HCT116 (cell line): ENCODE results near the gene CYREN. TPM values are rescaled to one million over a fixed set of nuclear protein-coding genes. Genes with fewer than 3 reads are reported as not detected.

ENCODE experiments used
- ATAC-seq: fragments of 200-7000 bp; cut with Tn5 transposase; 2 replicates; pipeline ENCODE4 v1.9.1; 2020; ENCODE audit warnings: mild to moderate bottlenecking, moderate library complexity
- BruUV-seq: library from RNA; stranded (reverse); fragments of 400-500 nt; replicated peaks from 2 replicates; lab custom pipeline; 2021; lab: Mats Ljungman, UMichigan
- CTCF ChIA-PET: fragments of 300-600 bp; sonication (Branson Sonifier 250); formaldehyde crosslinking; loops from one replicate; lab custom pipeline; 2021; ENCODE audit warnings: antibody characterized with exemption; lab: Charles Lee
- POLR2A ChIA-PET: fragments of 300-600, 350-600 bp; sonication (Branson Sonifier 250); formaldehyde crosslinking; loops from one replicate; lab custom pipeline; 2021; ENCODE audit warnings: antibody characterized with exemption; lab: Charles Lee
- RAD21 ChIA-PET, 2 experiments: fragments of 300-600 bp; sonication (Branson Sonifier 250); formaldehyde crosslinking; loops; one replicate each; lab custom pipeline; 2023; ENCODE audit warnings: low total read pairs in 2 of 2; ENCODE audit not compliant: uncharacterized antibody in 2 of 2, unreplicated experiment in 2 of 2, low non-redundant PET in 1 of 2; lab: Charles Lee
- DNase-seq: peaks from one replicate; pipeline ENCODE4 v3.0.0-alpha.2; 2010; ENCODE audit warnings: low read depth, low spot score
- H2AFZ ChIP-seq: fragments of 200-600 bp; shearing (Covaris generic), sonication (generic); 2 replicates; pipeline ENCODE4 v1.6.1; 2017; ENCODE audit warnings: low read depth, mixed run types, mixed read lengths, antibody characterized with exemption, low read length; ENCODE audit not compliant: poor library complexity, severe bottlenecking
- H3K27ac ChIP-seq: 2 replicates; pipeline ENCODE4 v1.5.1; 2012; ENCODE audit warnings: low read depth, low read length
- H3K27me3 ChIP-seq: fragments of 200-600 bp; sonication (generic); 2 replicates; pipeline ENCODE4 v1.6.1; 2016; ENCODE audit warnings: mixed run types, low read length, mixed read lengths; ENCODE audit not compliant: insufficient read depth
- H3K36me3 ChIP-seq, 2 experiments: fragments of 200-500 bp in 1 of 2; fragments of 200-600 bp in 1 of 2; sonication (Bioruptor generic) in 1 of 2; sonication (generic) in 1 of 2; 2 replicates each; pipeline versions ENCODE4 v1.5.1 to v1.6.1; 2014 to 2016; ENCODE audit warnings: low read length in 2 of 2, inconsistent platforms in 1 of 2, mixed read lengths in 1 of 2, mixed run types in 1 of 2; ENCODE audit not compliant: insufficient read depth in 2 of 2, control insufficient read depth in 1 of 2
- H3K4me1 ChIP-seq, 2 experiments: fragments of 200-600 bp in 1 of 2; sonication (generic) in 1 of 2; 2 replicates each; pipeline versions ENCODE4 v1.5.1 to v1.6.1; 2012 to 2017; ENCODE audit warnings: low read length in 2 of 2, inconsistent platforms in 1 of 2, mild to moderate bottlenecking in 1 of 2, mixed read lengths in 1 of 2, mixed run types in 1 of 2, moderate library complexity in 1 of 2; ENCODE audit not compliant: insufficient read depth in 2 of 2, control insufficient read depth in 1 of 2
- H3K4me2 ChIP-seq: fragments of 200-600 bp; sonication (generic); 2 replicates; pipeline ENCODE4 v1.6.1; 2017; ENCODE audit warnings: mixed run types, low read length, mixed read lengths
- H3K4me3 ChIP-seq, 2 experiments: fragments of 200-600 bp in 1 of 2; sonication (generic) in 1 of 2; replicated peaks in 1 of 2; 2 replicates each; pipeline ENCODE4 v1.5.1; 2011 to 2016; ENCODE audit warnings: low read length in 2 of 2, control low read depth in 1 of 2, low read depth in 1 of 2, mild to moderate bottlenecking in 1 of 2, mixed read lengths in 1 of 2, mixed run types in 1 of 2
- H3K79me2 ChIP-seq: fragments of 200-600 bp; sonication (generic); 2 replicates; pipeline ENCODE4 v1.6.1; 2017; ENCODE audit warnings: mild to moderate bottlenecking, mixed run types, low read length, moderate library complexity, mixed read lengths; ENCODE audit not compliant: insufficient read depth
- H3K9ac ChIP-seq: fragments of 200-600 bp; sonication (generic); 2 replicates; pipeline ENCODE4 v1.6.1; 2016; ENCODE audit warnings: low read length, mixed read lengths
- H3K9me2 ChIP-seq: fragments of 200-600 bp; sonication (generic), shearing (Covaris generic); 2 replicates; pipeline ENCODE4 v1.6.1; 2017; ENCODE audit warnings: mixed run types, mild to moderate bottlenecking, moderate library complexity; ENCODE audit not compliant: insufficient read depth
- H3K9me3 ChIP-seq, 2 experiments: fragments of 200-500 bp in 1 of 2; fragments of 200-600 bp in 1 of 2; sonication (Bioruptor generic) in 1 of 2; sonication (generic) in 1 of 2; 2 replicates each; pipeline ENCODE4 v1.6.1; 2014 to 2017; ENCODE audit warnings: low read length in 2 of 2, mixed read lengths in 2 of 2, inconsistent platforms in 1 of 2, low read depth in 1 of 2, mild to moderate bottlenecking in 1 of 2, mixed run types in 1 of 2, moderate library complexity in 1 of 2; ENCODE audit not compliant: control insufficient read depth in 1 of 2, insufficient read depth in 1 of 2
- H4K20me1 ChIP-seq: fragments of 200-600 bp; sonication (generic), shearing (Covaris generic); 2 replicates; pipeline ENCODE4 v1.6.1; 2017; ENCODE audit warnings: mixed run types, mild to moderate bottlenecking, moderate library complexity; ENCODE audit not compliant: insufficient read depth
- CEBPB ChIP-seq: IDR thresholded peaks from 2 replicates; pipeline ENCODE4 v1.6.1; 2012; ENCODE audit warnings: low read depth
- JUND ChIP-seq: IDR thresholded peaks from 2 replicates; pipeline ENCODE4 v1.6.1; 2012
- POLR2A ChIP-seq: IDR thresholded peaks from 2 replicates; pipeline ENCODE4 v1.7.0; 2011; ENCODE audit warnings: borderline replicate concordance; ENCODE audit not compliant: insufficient read depth, insufficient read length; ENCODE audit errors: extremely low read depth
- POLR2AphosphoS5 ChIP-seq: IDR thresholded peaks from 2 replicates; pipeline ENCODE4 v1.6.1; 2011; ENCODE audit warnings: mild to moderate bottlenecking, low read depth, low read length, moderate library complexity
- REST ChIP-seq: IDR thresholded peaks from 2 replicates; pipeline ENCODE4 v1.6.1; 2012; ENCODE audit warnings: low read depth
- YY1 ChIP-seq: IDR thresholded peaks from 2 replicates; pipeline ENCODE4 v1.6.1; 2011; ENCODE audit warnings: low read length, low read depth, moderate library complexity, mild to moderate bottlenecking; ENCODE audit not compliant: insufficient replicate concordance; ENCODE audit errors: extremely low read depth
- ZBTB33 ChIP-seq: IDR thresholded peaks from 2 replicates; pipeline ENCODE4 v1.6.1; 2011; ENCODE audit warnings: mild to moderate bottlenecking, low read length, moderate library complexity; ENCODE audit not compliant: insufficient replicate concordance; ENCODE audit errors: extremely low read depth
- intact Hi-C: fragments of 100-400 bp; cut with micrococcal nuclease; formaldehyde crosslinking; loops from 2 replicates; pipeline ENCODE4 v1.10.0; 2022
- total RNA-seq: library from RNA; stranded (reverse); gene quantifications from one replicate; pipeline ENCODE4 v1.2.1, GENCODE V29; 2021; ENCODE audit not compliant: unreplicated experiment

The CYREN gene
- total RNA-seq, 1 experiment from 2014 or later, result 54.5 TPM

- Histone ChIP-seq H3K27me3 (no peaks in the 10 kb centered on the region), H3K4me2 (peak overlapping the region; percentile 98), H3K9me2 (no peaks in the 10 kb centered on the region), H3K9ac (peak overlapping the region; percentile 93), H3K27ac (peak overlapping the region; percentile 92), H3K4me1 (peaks cover 0 to 18% of the 10 kb centered on the region in 2 experiments; a peak in 2 of 4 replicates), H2AFZ (no peak overlapping the region), H3K4me3 (peak overlapping the region; percentile 81 to 83), H3K9me3 (no peaks in the 10 kb centered on the region), H4K20me1 (peaks cover 3% of the 10 kb centered on the region; the same call in 1 of the 2 replicates), H3K36me3 (peaks cover 7 to 36% of the 10 kb centered on the region in 2 experiments; a peak in 2 of 4 replicates), H3K79me2 (peaks cover 29% of the 10 kb centered on the region)
- no TSS peak for BruUV-seq
- TF ChIP-seq ZBTB33, result no peak
- TF ChIP-seq POLR2AphosphoS5, result no peak
- no peak for TF ChIP-seq REST
- no peak for TF ChIP-seq POLR2A
- TF ChIP-seq CEBPB, result no peak
- no peak; the same call in 1 of the 2 replicates for TF ChIP-seq JUND
- TF ChIP-seq YY1, result no peak
- no peak for ATAC-seq
- intact Hi-C loops, result loop anchor here (1.0 to 10.0 kb wide), 3 partner anchors 184 to 475 kb away; partner anchors contain the start of gene AGBL3
- POLR2A ChIA-PET, result interaction anchor here (1.0 to 1.5 kb wide), 3 partner anchors 10 to 184 kb away, joined by 3 to 12 read pairs (median 4); partner anchors contain the start of gene AGBL3
- DNase-seq, result no peak
- RAD21 ChIA-PET, result interaction anchor here in 1 of 2 experiments (1.3 kb wide), 1 partner anchor 183 kb away, joined by 3 read pairs; the partner anchor contains the start of gene AGBL3
- CTCF ChIA-PET, result interaction anchor here (0.6 to 1.9 kb wide), 12 partner anchors 8 to 537 kb away, joined by 3 to 25 read pairs (median 4); partner anchors contain the start of gene AGBL3
Measured at GRCh38 chr7:135169964-135170273, 588 bp downstream of the CYREN start.
